Activated CD8-positive, alpha-beta T cell treated with anti-CD3 and anti-CD28 coated beads, Interleukin-2, amount 10 ng/mL, durations not matched to agents 7 days and 5 days (primary cell): Measurements from ENCODE around the gene CD34. TPM values are rescaled to one million over a fixed set of nuclear protein-coding genes. Genes with fewer than 3 reads are reported as not detected.
A peak's percentile ranks its signal among the peaks of the same experiment; 100 is the strongest.

ENCODE experiments used
- ATAC-seq: fragments of 150-1000 bp; cut with Tn5 transposase; one replicate; pipeline ENCODE4 v1.10.0; 2021; ENCODE audit warnings: moderate library complexity
- CTCF ChIA-PET: fragments of 350-600 bp; sonication (Branson Sonifier 250); formaldehyde crosslinking; loops from one replicate; lab custom pipeline; 2021; ENCODE audit warnings: antibody characterized with exemption; lab: Charles Lee
- POLR2A ChIA-PET: fragments of 350-600 bp; sonication (Branson Sonifier 250); formaldehyde crosslinking; loops from one replicate; lab custom pipeline; 2021; ENCODE audit warnings: antibody characterized with exemption; lab: Charles Lee
- DNase-seq: peaks from one replicate; pipeline ENCODE4 v3.0.0-alpha.2; 2020
- H3K27ac Mint-ChIP-seq: one replicate; pipeline ENCODE4 v1.8.0; 2021; ENCODE audit warnings: mild to moderate bottlenecking, mixed read lengths
- H3K27me3 Mint-ChIP-seq: one replicate; pipeline ENCODE4 v1.8.0; 2021; ENCODE audit warnings: low read depth, mixed read lengths
- H3K36me3 Mint-ChIP-seq: one replicate; pipeline ENCODE4 v1.8.0; 2021; ENCODE audit warnings: low read depth, mixed read lengths
- H3K4me1 Mint-ChIP-seq: one replicate; pipeline ENCODE4 v1.8.0; 2021; ENCODE audit warnings: low read depth, mixed read lengths
- H3K4me3 Mint-ChIP-seq: one replicate; pipeline ENCODE4 v1.8.0; 2021; ENCODE audit warnings: mild to moderate bottlenecking, mixed read lengths
- H3K9me3 Mint-ChIP-seq: one replicate; pipeline ENCODE4 v1.8.0; 2022; ENCODE audit warnings: mixed read lengths; ENCODE audit not compliant: insufficient read depth
- total RNA-seq, 2 experiments: library from RNA; stranded (reverse); gene quantifications; one replicate each; pipeline ENCODE4 v1.2.3, GENCODE V29; 2021

CD34 gene
- total RNA-seq, 2 experiments from 2014 or later, result not detected

GRCh38 chr1:207831517-207832327, 79.2 kb downstream of the CD34 start:
- H3K9me3 Mint-ChIP-seq, result no peaks in the 10 kb centered on the region
- ATAC-seq (peak; percentile 65), DNase-seq (peak; percentile 53)
- H3K27me3 Mint-ChIP-seq, result no peaks in the 10 kb centered on the region
- peak overlapping the region; percentile 79 for H3K27ac Mint-ChIP-seq
- POLR2A ChIA-PET, result interaction anchor here (1.4 to 3.4 kb wide), 3 partner anchors 37 to 41 kb away, joined by 3 to 22 read pairs (median 8); no protein-coding TSS in a partner anchor
- H3K4me3 Mint-ChIP-seq, result peak overlapping the region; percentile 56
- CTCF ChIA-PET, result interaction anchor here (0.9 to 25.7 kb wide), 6 partner anchors 14 to 131 kb away, joined by 3 to 656 read pairs (median 6); no protein-coding TSS in a partner anchor
- peaks cover 73% of the 10 kb centered on the region for H3K4me1 Mint-ChIP-seq
- peaks cover 10% of the 10 kb centered on the region for H3K36me3 Mint-ChIP-seq

Other genes with a start within 250 kb of the CD34 start
- gene CD46, start 159.1 kb downstream of the CD34 start, total RNA-seq, result 10 to 100 TPM; 94.1 to 98.3 TPM